Measurements from ENCODE around the gene MTFP1.
"Not testable (repeated sequence)": the region's sequence is repeated elsewhere in the genome, so short reads cannot be mapped to it uniquely, and the experiment has no call there.

Gene MTFP1, protein sequence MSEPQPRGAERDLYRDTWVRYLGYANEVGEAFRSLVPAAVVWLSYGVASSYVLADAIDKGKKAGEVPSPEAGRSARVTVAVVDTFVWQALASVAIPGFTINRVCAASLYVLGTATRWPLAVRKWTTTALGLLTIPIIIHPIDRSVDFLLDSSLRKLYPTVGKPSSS

DNA sequence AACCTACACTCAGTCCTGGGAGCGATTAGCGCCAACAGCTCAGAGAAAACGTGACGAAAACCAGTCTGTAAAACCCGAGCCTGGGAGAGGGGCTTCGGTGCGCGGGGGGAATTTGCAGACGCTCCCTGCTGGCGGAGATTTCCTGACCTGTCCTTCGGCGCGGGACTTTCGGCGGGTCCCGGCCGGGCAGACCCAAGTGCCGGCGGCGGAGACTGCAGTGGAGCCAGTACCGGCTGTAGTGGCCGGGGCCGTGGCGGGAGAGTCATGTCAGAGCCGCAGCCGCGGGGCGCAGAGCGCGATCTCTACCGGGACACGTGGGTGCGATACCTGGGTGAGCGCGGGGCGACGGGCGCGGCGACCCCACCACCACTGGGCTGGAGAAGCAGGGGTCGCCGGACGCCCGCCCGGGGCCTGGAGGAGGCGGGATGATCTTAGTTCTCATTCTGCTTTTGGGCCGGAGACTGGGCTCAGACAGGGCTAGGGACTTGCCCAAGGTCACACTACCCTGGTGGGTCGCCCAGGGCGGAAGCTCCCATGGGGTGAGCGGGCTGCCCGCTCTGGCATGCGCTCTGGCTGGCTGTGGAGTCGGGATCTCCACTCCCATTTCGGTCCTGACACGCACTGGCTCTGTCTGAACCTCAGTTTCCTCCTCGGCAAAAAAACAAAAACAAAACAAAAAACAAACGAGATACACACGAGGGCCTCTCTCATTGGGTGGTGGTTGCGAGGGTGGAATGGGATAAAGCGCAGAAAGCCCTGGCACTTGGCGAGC lies at the start of gene MTFP1:
Gene MTFP1 (plus strand): TSS at position 153 of the 772 bp plus-strand sequence. CDS start 112 bp downstream, at position 265.
- peak; percentile 86 for DNase-seq (ENCODE audit: low spot score)

DNA sequence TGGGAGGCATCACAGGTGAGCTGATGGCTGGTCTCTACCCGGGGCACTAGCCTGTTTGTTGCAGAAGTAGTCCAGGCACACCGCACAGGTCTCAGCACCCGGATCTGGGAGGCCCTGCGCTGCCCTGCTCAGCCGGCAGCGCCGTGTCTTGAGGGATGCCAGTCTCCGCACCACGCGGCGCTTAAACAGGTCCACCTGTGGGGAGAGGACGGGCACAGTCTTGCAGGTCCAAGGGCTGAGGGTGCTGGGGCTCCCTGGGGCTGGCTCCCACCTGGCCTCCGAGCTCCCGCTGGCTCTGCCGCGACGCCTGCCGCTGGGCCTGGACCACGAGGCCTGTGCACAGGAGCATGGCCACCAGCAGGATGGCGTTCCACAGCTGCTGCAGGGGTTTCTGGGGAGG lies 45.6 kb upstream of the MTFP1 start:
- no peak for DNase-seq (ENCODE audit: low spot score)

DNA sequence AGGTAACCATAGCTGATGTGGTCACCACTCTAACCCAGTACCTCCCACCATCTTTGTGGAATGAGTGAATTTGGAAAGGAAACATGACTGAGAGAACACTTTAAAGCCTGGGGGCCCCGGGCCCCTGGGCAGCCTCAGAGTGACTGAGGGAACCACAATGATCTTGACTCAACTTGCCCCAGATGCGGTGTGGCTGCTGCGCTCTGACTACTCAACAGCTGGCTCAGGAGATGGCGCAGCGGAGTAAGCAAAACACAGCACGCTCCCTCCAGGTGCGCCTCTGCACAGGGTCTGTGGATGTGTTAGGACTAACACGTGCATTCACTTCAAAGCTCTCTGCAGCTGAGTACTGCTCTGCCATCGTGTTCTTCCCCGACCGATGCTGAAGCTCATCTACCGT lies 44.3 kb upstream of the MTFP1 start:
- DNase-seq (ENCODE audit: low spot score), result no peak

DNA sequence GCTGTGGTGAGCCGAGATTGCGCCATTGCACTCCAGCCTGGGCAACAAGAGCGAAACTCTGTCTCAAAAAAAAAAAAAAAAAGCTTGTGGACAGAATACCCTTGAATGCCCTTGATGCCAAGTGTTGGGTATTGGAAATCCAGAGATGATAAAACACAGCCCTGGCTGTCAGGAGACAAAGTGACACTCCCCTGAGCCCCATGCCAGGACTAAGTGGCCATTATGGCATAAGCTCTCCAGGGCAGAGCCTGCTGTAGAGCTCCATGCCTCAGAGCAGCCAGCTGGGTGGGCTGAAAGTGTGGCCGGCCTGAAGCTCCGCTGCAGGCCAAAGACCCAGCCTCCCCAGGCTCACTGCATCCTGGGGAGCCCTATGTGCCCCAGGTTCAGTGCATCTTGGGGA lies 43.2 kb upstream of the MTFP1 start:
- DNase-seq (ENCODE audit: low spot score), result no peak

GRCh38 chr22:30383061-30383460 lies 42.5 kb upstream of the MTFP1 start:
- DNase-seq (ENCODE audit: low spot score), result no peak

DNA sequence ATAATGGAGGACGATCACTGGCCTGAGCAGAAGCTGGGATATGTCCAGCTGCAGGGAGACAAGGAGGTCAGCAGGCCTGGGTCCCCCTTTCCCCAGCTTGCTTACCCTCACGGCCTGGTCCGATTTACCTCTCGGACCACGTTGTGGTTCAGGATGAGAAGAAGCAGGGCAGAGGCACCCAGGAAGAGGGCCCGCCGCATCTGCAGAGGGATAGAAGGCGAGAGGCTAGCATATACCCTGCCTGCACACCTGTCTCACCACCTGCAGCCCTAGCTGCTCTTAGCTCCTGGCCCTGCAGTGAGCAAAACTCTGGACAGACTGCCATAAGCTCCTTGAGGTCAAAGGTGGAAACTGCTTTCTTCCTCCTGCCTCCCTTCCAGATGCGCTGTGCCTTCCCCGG lies 39.6 kb upstream of the MTFP1 start:
- DNase-seq (ENCODE audit: low spot score), result no peak

DNA sequence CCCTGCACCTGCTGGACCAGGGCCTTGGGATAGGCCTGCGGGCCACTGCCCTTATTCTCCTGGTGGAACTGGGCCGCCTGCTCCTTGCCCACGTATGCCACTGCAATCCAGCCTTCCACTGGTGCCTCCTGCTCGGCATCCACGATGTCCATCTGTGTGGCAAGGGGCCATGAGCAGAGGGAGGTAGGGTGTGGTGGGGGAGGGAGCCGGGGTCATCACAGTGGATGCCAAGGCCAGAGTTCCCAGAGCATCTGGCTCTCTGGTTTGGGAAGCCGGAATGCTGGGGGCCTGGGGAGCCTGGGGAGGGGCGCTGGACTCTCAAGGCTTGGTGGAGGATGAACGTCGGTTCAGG lies 39.0 kb upstream of the MTFP1 start:
- DNase-seq (ENCODE audit: low spot score), result no peak

- DNase-seq (ENCODE audit: low spot score), result peak; percentile 94
Observed at GRCh38 chr22:30386960-30387827, 38.4 kb upstream of the MTFP1 start, which contains the start of gene RNF215. TSS of gene RNF215 (minus strand) at chr22:30387411. CDS start at chr22:30387313, 98 bp downstream.

- DNase-seq (ENCODE audit: low spot score), result no peak
Observed at GRCh38 chr22:30390974-30391691, 34.4 kb upstream of the MTFP1 start.

- peak; percentile 67 for DNase-seq (ENCODE audit: low spot score)
Observed at GRCh38 chr22:30392661-30393321, 32.8 kb upstream of the MTFP1 start.

DNA sequence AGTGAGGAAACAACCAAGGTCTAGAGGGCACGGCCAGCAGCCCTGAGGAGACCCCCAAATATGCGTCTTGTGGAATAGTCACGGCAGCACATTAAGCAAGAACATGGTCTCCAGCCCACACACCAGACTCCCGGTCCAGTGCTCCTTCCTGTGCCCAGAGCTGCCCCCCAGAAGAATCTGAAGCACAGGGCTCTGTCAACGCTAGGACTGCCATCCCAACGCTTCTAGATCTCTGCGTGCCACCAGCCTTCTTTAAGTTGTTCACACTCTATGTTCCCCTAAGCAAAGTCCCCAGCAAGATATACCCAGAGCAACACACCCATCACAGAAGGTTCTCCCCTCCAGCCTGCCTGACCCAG lies 32.3 kb upstream of the MTFP1 start:
- no peak for DNase-seq (ENCODE audit: low spot score)

GRCh38 chr22:30393885-30394284 lies 31.7 kb upstream of the MTFP1 start:
- DNase-seq (ENCODE audit: low spot score), result no peak

DNA sequence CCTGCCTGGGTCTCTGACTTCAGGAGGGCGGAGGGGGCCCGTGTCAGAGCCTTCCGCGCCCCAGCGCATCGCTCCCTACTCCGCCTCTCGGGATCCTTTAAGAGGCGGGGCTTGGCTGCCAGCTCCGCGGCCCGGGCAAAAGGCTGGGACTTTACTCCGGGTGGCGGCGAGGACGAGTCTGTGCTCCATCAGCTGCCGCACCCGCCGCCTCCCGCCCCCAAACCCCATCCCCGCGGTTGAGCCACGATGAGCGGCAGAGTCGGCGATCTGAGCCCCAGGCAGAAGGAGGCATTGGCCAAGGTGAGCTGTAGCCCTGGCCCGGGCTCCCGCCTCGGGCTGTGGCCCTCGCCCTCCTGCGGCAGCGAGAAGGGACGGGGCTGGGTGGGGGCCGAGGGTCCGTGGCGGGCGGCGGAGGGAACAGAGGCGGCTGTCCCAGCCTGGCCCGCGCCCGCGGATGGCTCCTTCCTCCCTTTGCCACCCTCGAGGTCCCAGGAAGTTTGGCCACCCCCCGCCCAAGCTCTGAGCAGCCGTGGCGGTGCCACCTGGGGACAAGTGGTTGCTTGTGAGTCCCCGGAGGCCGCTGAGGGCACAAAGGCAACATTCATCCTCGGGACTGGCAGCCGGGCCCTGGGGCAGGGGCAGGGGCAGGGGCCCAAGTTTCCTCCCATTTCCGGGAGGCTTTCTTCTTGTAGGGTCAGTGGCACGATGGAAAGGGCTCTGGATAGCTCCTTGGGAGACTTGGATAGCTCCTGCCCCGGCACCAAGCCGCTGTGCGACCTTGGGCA lies 28.5 kb upstream of the MTFP1 start, which contains the start of gene SEC14L2:
Gene SEC14L2 (plus strand): TSS at position 148 of the 785 bp plus-strand sequence. CDS start 99 bp downstream, at position 247.
- peak; percentile 70 for DNase-seq (ENCODE audit: low spot score)

- no peak for DNase-seq (ENCODE audit: low spot score)
Observed at GRCh38 chr22:30397656-30398635, 27.6 kb upstream of the MTFP1 start.

DNA sequence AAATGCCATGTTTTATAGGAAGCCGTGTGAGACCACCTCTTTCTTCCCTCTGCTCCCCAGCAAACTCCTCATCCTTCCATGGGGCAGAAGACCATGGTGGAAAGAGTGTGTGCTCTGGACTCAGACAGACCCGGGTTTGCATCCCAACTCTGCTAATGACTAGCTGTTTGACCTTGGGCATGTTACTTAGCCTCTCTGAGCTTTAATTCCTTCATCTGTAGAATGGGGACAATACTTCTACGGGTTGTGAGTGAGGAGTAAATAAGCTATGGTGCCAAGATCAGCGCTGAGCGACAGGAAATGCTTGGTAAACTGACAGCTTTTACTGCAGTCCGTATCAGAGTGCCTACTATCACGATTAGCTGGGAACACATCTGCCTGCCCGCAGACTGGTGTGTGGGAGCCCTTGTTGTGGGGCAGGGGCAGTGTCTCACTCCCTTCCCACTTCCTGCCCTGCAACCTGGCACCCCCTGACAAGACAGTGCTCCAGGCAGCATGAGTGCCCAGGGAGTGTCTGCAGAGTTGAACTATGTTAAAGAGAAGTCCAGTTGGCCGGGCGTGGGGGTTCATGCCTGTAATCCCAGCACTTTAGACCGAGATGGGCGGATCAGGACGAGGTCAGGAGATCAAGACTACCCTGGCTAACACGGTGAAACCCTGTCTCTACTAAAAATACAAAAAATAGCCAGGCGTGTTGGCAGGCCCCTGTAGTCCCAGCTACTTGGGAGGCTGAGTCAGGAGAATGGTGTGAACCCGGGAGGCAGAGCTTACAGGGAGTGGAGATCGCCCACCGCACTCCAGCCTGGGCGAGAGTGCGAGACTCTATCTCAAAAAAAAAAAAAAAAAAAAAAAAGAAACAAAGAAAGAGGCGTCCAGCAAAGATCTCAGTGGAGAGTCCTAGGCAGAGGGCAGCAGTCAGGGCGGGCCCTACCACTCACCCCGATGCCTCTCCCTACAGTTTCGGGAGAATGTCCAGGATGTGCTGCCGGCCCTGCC lies 26.6 kb upstream of the MTFP1 start:
- DNase-seq (ENCODE audit: low spot score), result no peak

DNA sequence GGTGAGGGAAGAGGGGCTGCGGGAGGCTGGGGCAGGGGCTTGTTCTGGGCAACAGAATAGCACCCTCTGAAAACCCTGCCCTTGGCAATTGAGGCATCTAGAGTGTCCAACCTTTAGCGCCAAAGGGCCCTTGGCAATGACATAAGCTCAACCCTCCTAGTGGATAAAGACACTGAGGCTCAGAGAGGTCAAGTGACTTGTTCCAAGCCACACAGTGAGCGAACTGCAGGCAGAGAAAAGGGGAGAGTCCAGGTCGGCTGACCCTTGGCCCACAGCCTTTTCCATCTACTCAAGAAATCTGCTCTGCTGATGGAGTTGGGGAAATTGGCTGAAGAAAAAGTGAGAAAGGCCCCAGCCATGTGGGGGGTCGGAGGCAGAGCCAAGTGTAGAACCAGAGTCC lies 25.9 kb upstream of the MTFP1 start:
- DNase-seq (ENCODE audit: low spot score), result no peak

- no peak for DNase-seq (ENCODE audit: low spot score)
Observed at GRCh38 chr22:30400159-30400558, 25.4 kb upstream of the MTFP1 start.

DNA sequence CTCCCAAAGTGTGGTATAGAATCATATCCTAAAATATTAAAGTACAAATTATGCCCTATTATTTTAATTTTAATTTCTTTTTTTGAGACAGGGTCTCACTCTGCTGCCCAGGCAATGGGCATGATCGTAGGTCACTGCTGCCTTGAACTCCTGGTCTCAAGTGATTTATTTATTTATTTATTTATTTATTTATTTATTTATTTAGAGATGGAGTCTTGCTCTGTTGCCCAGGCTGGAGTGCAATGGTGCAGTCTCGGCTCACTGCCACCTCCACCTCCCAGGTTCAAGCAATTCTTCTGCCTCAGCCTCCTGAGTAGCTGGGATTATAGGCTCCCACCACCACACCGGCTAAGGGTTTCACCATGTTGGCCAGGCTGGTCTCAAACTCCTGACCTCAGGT lies 24.5 kb upstream of the MTFP1 start:
- not testable (repeated sequence) for DNase-seq (ENCODE audit: low spot score)
